ENCODE measurements around the gene EEF2K.
A peak's percentile ranks its signal among the peaks of the same experiment; 100 is the strongest.
"Not testable (repeated sequence)": the region's sequence is repeated elsewhere in the genome, so short reads cannot be mapped to it uniquely, and the experiment has no call there.

The EEF2K gene

DNA sequence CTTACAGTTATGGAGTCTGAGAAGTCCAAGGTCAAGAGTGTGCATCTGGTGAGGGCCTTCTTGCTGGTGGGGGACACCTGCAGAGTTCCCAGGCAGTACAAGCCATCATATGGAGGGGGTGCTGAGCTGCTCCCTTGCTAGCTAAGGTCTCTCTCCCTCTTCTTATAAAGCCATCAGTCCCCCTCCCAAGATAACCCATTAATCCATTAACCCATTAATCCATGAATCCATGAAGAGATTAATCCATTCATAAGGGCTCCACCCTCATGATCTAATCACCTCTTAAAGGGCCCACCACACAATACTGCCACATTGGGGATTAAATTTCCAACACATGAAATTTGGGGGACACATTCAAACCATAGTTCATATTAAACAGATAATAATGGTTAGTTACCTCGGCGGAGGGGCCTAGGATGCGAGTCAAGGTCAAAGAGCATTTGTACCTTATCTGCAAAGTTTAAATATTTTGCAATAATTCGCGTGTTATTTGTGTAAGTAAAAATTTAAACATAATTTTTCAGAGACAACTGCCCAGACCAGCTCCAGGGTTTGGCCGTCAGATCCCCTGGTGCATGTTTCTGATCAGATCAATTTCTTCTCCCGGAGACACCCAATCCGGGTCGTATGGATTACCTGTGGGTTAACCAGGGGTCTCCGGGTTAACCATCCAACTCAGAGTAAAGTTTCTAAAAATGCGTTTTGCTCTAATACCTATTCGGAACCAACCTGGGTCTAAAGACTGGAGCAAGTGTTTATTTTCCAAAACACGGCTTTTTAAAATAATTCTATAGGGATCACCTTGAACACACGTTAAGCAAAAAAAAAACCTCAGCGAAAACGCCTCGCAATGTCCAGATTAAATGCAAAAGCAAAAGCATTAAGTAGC is 90.4 kb downstream of the EEF2K start:
- no peak for DNase-seq (ENCODE audit: low read depth)

GRCh38 chr16:22297114-22297870 is 91.2 kb downstream of the EEF2K start, which contains the start of gene POLR3E:
Gene POLR3E (plus strand): TSS chr16:22297409. CDS start chr16:22302969, 5,560 bp downstream.
- DNase-seq (ENCODE audit: low read depth): peak; percentile 100

DNA sequence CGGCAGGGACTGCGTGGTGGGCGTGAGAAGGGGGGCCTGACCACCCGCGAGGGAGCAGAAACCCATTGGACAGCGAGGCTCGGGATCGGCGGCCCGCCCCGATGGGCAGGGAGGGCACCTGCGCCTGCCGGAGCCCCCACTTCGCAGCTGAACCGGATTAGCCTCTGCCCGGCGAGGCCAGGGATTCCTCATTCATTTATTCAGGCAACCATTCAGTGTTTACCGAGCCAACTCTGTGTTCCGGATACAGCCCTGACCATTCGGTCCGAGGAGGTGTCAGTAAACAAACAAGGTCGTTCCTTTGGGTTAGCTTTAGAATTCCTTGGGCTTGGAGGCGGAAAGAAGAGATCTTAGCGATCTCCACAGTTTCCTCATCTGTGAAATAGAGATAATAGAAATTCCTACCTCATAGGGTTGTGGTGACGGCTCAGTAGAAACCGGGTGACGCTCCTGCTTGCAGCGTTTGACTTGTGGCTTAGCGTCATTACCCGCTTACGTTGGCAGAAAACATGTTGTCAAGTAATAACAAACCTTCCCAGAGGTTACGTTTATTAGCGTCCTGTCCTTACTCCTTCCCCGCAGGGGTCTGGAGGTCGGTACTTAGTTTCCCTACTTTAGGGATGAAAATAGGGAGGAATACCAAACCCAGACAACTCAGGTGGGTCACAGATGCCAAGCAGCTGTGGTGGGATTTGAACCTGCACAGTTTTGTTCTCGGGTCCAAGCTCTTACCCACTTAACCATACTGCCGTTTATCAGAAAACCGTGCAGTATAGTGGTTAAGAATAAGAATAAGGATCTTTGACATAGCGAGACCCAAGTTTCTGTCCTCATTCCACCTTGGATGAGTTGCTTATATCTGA is 92.0 kb downstream of the EEF2K start:
- DNase-seq (ENCODE audit: low read depth): peak; percentile 60

DNA sequence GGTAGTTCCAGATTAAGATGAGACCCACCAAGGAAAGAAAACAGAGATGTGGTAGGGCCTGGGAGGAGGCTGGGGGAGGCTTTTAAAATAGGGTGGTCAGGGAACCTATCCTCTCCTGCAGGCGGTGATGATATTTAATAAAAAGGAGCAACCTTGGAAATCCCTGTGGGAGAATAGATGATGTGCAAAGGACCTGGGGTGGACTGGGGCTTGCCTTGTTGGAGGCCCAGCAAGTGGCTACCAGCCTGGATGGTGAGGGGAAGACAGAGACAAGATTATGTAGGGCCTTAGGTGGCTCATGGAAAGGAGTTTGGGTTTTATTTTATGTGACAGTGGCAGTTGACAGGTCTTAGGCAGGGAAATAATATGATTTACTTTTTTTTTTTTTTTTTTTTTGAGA is 93.0 kb downstream of the EEF2K start:
- DNase-seq (ENCODE audit: low read depth): no peak

DNA sequence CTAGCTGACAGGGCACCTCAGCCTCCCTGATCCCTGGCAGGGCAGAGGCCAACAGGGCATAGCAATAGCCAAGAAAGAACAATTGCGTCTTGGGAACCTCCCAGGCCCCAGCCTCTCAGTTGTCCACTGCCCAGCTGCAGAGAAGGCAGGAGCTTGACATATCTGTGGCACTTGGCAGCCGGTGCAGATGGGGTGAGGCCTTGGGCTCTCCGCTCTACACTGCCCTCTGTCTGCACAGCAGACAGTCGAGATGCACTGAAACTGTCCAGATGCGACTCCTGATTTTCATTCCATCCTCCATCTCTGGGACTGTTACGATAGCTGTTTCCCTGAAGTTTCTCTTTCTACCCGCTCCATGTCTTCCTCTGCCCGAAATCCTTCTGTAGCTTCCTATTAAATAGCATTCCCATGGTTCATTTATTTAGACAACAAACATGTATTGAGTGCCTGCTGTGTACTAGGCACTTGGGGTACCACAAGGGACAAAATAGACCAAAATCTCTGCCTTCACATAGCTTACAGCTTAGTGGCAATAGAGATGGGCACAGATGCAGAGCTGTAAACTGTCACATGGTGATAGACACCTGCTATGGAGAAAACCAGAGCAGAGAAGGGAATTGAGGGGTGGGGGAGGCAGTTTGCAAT is 94.5 kb downstream of the EEF2K start:
- DNase-seq (ENCODE audit: low read depth): no peak

GRCh38 chr16:22301423-22301822 is 95.3 kb downstream of the EEF2K start:
- not testable (repeated sequence) for DNase-seq (ENCODE audit: low read depth)

GRCh38 chr16:22302776-22303363 is 96.8 kb downstream of the EEF2K start:
- no peak for DNase-seq (ENCODE audit: low read depth)

GRCh38 chr16:22304411-22304810 is 98.3 kb downstream of the EEF2K start:
- no peak for DNase-seq (ENCODE audit: low read depth)

DNA sequence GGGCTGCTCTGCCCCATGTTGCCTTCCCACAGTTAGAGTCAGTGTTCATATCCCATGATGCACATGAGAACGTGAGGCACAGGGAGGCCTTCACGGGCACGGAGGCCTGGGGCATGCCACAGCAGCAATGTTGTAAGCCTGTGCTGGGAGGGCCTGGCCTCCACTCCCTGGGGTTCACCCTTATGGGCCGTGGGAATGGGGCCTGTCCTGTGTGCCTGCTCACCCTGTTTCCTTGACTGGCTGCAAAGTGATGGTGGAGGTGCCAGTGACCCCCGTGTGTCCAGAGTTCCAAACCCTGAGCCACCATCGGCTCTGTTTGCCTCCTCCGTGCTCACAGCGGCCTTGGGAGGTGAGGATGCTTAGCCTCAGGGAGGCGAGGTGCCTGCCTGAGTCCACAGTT is 100.7 kb downstream of the EEF2K start:
- no peak for DNase-seq (ENCODE audit: low read depth)

DNA sequence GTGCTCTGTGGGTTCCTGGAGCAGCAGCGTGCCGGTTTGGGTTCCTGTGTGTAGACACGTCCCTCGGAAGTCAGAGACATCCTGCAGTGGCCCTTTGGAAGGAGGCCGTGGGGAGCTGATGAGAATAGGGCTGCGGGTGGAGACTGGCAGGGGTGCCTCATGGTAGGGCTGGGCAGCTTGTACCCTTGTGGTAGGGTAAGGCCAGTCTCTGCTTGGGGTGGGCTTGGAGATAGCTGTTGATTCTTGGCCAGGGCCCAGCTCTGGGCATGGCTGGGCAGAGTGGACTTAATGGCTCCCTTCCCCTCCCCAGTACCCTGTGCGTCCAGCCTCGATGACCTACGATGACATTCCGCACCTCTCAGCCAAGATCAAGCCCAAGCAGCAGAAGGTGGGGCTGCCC is 101.8 kb downstream of the EEF2K start:
- DNase-seq (ENCODE audit: low read depth): no peak

DNA sequence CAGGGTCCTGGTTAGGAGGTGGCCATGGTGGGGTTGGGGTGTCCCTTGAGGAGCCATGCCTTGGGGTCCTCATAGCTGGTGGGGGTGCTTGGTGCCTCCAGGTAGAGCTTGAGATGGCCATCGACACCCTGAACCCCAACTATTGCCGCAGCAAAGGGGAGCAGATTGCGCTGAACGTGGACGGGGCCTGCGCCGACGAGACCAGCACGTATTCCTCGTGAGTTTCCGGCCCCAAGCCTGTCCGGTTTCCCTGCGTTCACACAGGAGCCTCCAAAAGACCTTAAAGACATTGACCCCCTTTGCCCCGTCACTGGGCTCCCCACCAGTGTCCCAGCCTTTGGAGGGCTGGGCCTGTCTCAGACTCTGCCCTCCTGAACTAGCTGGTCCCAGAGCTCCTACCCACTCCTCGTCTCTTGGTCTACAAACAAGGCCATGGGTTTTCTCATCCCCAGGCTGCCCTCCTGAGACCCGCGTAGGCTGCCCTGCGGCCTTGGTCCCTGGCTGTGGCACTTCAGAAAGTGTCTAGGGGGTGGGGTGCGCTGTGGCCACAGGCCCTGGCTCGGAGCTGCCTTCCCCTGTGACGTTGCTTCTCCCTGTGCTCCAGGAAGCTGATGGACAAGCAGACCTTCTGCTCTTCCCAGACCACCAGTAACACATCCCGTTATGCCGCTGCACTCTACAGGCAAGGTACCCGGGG is 102.9 kb downstream of the EEF2K start:
- no peak for DNase-seq (ENCODE audit: low read depth)

- DNase-seq (ENCODE audit: low read depth): no peak
Observed at GRCh38 chr16:22311520-22311919, 105.4 kb downstream of the EEF2K start.

GRCh38 chr16:22312897-22313781 is 107.1 kb downstream of the EEF2K start:
- DNase-seq (ENCODE audit: low read depth): no peak

GRCh38 chr16:22313876-22314470 is 107.9 kb downstream of the EEF2K start:
- DNase-seq (ENCODE audit: low read depth): no peak

GRCh38 chr16:22314661-22315626 is 108.9 kb downstream of the EEF2K start:
- DNase-seq (ENCODE audit: low read depth): no peak

DNA sequence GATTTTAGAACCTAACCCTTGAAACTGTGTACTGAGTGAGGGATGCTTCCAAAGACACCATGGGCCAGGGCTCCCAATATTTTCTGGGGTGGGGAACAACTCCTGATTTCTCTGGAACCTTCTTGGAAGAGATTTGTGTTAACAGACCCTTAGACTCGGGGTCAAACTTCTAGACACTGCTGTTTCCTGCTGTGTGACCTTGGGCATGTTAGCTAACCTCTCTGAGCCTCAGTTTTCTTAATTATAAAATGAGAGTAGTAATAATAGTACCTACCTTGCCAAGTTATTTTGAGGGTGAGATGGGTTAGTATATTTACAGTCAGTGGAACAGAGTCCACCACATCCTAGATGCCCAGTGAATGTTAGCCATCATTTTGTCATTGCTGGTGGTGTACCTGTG is 109.9 kb downstream of the EEF2K start:
- DNase-seq (ENCODE audit: low read depth): no peak

DNA sequence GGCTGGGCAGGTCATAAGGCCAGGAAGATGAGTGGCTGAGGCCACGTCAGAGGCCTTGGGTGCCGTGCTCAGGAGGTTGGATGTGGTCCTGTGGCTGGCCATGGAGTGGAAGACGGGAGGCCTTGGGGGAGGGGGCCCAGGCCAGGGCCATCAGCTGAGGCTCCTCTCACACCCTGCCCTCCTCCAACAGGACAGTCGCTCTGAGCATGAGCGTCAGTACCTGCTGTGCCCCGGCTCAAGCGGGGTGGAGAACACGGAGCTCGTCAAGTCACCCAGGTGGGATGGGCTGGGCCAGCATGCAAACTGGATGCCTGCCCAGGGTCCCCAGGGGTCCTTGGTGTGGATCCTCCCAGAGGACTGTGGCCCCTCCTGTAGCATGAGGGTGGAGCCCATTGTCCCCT is 110.3 kb downstream of the EEF2K start:
- DNase-seq (ENCODE audit: low read depth): no peak

- no peak for DNase-seq (ENCODE audit: low read depth)
Observed at GRCh38 chr16:22317001-22317530, 111.0 kb downstream of the EEF2K start.

All from activated gamma-delta T cell treated with anti-CD3 and anti-CD28 coated beads, Interleukin-2, amount 50 U/mL, for 16 hours (primary cell).